Measurements from ENCODE around the gene SNX8.

- TF ChIP-seq CTCF (conservative IDR thresholded peaks at IDR 0.05; ENCODE audit: low read depth, low read length): no peak
- no peak for TF ChIP-seq POLR2A (IDR thresholded peaks at IDR 0.05; ENCODE audit: low read depth, low read length)
- no peak for TF ChIP-seq CHD1 (IDR thresholded peaks at IDR 0.05; ENCODE audit: low read depth, low read length)
- TF ChIP-seq RCOR1 (IDR thresholded peaks at IDR 0.05; ENCODE audit: insufficient replicate concordance, low read length): no peak
- TF ChIP-seq RFX5 (IDR thresholded peaks at IDR 0.05; ENCODE audit: low read depth, low read length): no peak
- no peak for TF ChIP-seq FOS (IDR thresholded peaks at IDR 0.05; ENCODE audit: low read depth, low read length)
- TF ChIP-seq SMC3 (IDR thresholded peaks at IDR 0.05; ENCODE audit: low read depth, low read length): no peak
These were observed 58.8 kb downstream of the SNX8 start for GRCh38 chr7:2255145-2256139.

Measured in IMR-90 (cell line).